Hepatocyte (in vitro differentiated cells): Measurements from ENCODE around the gene VAC14. TPM values are rescaled to one million over a fixed set of nuclear protein-coding genes. Genes with fewer than 3 reads are reported as not detected.
A peak's percentile ranks its signal among the peaks of the same experiment; 100 is the strongest.

ENCODE experiments used
- DNase-seq: peaks from one replicate; pipeline ENCODE4 v3.0.0-alpha.2; 2016; ENCODE audit warnings: low spot score
- H2AFZ ChIP-seq: fragments of 200-600 bp; sonication (generic); 2 replicates; pipeline ENCODE4 v1.6.0; 2016; ENCODE audit warnings: antibody characterized with exemption, mild to moderate bottlenecking
- H3K27ac ChIP-seq: fragments of 200-600 bp; sonication (generic); 2 replicates; pipeline ENCODE4 v1.5.1; 2016; ENCODE audit warnings: mild to moderate bottlenecking
- H3K27me3 ChIP-seq: fragments of 200-600 bp; sonication (generic); 2 replicates; pipeline ENCODE4 v1.6.1; 2016
- H3K36me3 ChIP-seq: fragments of 200-600 bp; sonication (generic); replicated peaks from 2 replicates; pipeline ENCODE4 v1.5.1; 2016; ENCODE audit warnings: low read depth; ENCODE audit not compliant: insufficient read depth
- H3K4me1 ChIP-seq: fragments of 200-600 bp; sonication (generic); 2 replicates; pipeline ENCODE4 v1.5.1; 2016; ENCODE audit warnings: mild to moderate bottlenecking, moderate library complexity; ENCODE audit not compliant: insufficient read depth
- H3K4me2 ChIP-seq: fragments of 200-600 bp; sonication (generic); 2 replicates; pipeline ENCODE4 v1.6.0; 2016
- H3K4me3 ChIP-seq: fragments of 200-600 bp; sonication (generic); 2 replicates; pipeline ENCODE4 v1.5.1; 2016; ENCODE audit warnings: mild to moderate bottlenecking
- H3K79me2 ChIP-seq: fragments of 200-600 bp; sonication (generic); 2 replicates; pipeline ENCODE4 v1.6.0; 2017; ENCODE audit warnings: mild to moderate bottlenecking
- H3K9me2 ChIP-seq: fragments of 200-600 bp; sonication (generic); replicated peaks from 2 replicates; pipeline ENCODE4 v1.6.0; 2017; ENCODE audit warnings: mild to moderate bottlenecking; ENCODE audit not compliant: insufficient read depth
- H3K9me3 ChIP-seq: fragments of 200-600 bp; sonication (generic); 2 replicates; pipeline ENCODE4 v1.5.1; 2016; ENCODE audit warnings: low read depth, mild to moderate bottlenecking
- H4K20me1 ChIP-seq: fragments of 200-600 bp; sonication (generic); 2 replicates; pipeline ENCODE4 v1.6.0; 2016; ENCODE audit warnings: mild to moderate bottlenecking; ENCODE audit not compliant: insufficient read depth, poor library complexity, severe bottlenecking
- EZH2 ChIP-seq: fragments of 200-600 bp; sonication (generic); IDR thresholded peaks from 2 replicates; pipeline ENCODE4 v1.6.1; 2016; ENCODE audit warnings: antibody characterized with exemption, mild to moderate bottlenecking, borderline replicate concordance
- EZH2phosphoT487 ChIP-seq: fragments of 200-600 bp; sonication (generic); IDR thresholded peaks from one replicate; pipeline ENCODE4 v1.6.1; 2018; ENCODE audit warnings: antibody characterized with exemption, mild to moderate bottlenecking, low read depth, moderate library complexity; ENCODE audit not compliant: unreplicated experiment, severe bottlenecking
- WGBS: methylation state at CpG from one replicate; pipeline ENCODE4 v1.1.6; 2016; ENCODE audit warnings: low lambda C conversion rate; ENCODE audit errors: missing lambda C conversion rate; 5-methylcytosine and 5-hydroxymethylcytosine counted together
- polyA plus RNA-seq: library from polyadenylated mRNA; unstranded; fragments of >200 nt; fragmentation: Nextera tagmentation; extraction: Ambion mirVana; gene quantifications from 2 replicates; pipeline ENCODE4 v1.2.1, GENCODE V29; 2016
- total RNA-seq: library from RNA; depleted of rRNA; stranded (reverse); fragments of >200 nt; gene quantifications from 2 replicates; pipeline ENCODE4 v1.2.3, GENCODE V29; 2014
- TF ChIP-seq, protein P1 (sequence below): fragments of 200-600 bp; sonication (generic); IDR thresholded peaks from 2 replicates; pipeline ENCODE4 v1.5.1; 2016; ENCODE audit warnings: antibody characterized with exemption, mild to moderate bottlenecking; ENCODE audit not compliant: poor library complexity

Gene VAC14
- total and polyA plus RNA-seq, 2 experiments from 2014 or later: 35.8 to 49.4 TPM

- H4K20me1 ChIP-seq: no peaks in the 10 kb centered on the region
- WGBS: 95% methylated on average over 8 of the region's 8 CpGs
- peaks cover 11% of the 10 kb centered on the region for H3K4me1 ChIP-seq
- no peak for TF ChIP-seq EZH2phosphoT487
- H3K4me3 ChIP-seq: no peak overlapping the region
- H3K4me2 ChIP-seq: no peak overlapping the region
- no peak overlapping the region for H2AFZ ChIP-seq
- H3K36me3 ChIP-seq: no peaks in the 10 kb centered on the region
- no peaks in the 10 kb centered on the region for H3K9me3 ChIP-seq
- H3K27ac ChIP-seq: no peak overlapping the region
- DNase-seq: no peak
- no peaks in the 10 kb centered on the region for H3K27me3 ChIP-seq
- H3K9me2 ChIP-seq: no peaks in the 10 kb centered on the region
- H3K79me2 ChIP-seq: no peaks in the 10 kb centered on the region
Observed at GRCh38 chr16:70769131-70769530, 31.8 kb downstream of the VAC14 start.

- no peaks in the 10 kb centered on the region for H4K20me1 ChIP-seq
- H3K4me3 ChIP-seq: no peak overlapping the region
- no peak overlapping the region for H2AFZ ChIP-seq
- H3K27me3 ChIP-seq: no peaks in the 10 kb centered on the region
- peaks cover 11% of the 10 kb centered on the region for H3K4me1 ChIP-seq
- no peaks in the 10 kb centered on the region for H3K79me2 ChIP-seq
- no peaks in the 10 kb centered on the region for H3K9me3 ChIP-seq
- no peaks in the 10 kb centered on the region for H3K9me2 ChIP-seq
- H3K27ac ChIP-seq: peak overlapping the region; percentile 46
- DNase-seq: no peak
- H3K36me3 ChIP-seq: no peaks in the 10 kb centered on the region
- WGBS: 81% methylated on average over 5 of the region's 5 CpGs
- TF ChIP-seq, protein P1, sequence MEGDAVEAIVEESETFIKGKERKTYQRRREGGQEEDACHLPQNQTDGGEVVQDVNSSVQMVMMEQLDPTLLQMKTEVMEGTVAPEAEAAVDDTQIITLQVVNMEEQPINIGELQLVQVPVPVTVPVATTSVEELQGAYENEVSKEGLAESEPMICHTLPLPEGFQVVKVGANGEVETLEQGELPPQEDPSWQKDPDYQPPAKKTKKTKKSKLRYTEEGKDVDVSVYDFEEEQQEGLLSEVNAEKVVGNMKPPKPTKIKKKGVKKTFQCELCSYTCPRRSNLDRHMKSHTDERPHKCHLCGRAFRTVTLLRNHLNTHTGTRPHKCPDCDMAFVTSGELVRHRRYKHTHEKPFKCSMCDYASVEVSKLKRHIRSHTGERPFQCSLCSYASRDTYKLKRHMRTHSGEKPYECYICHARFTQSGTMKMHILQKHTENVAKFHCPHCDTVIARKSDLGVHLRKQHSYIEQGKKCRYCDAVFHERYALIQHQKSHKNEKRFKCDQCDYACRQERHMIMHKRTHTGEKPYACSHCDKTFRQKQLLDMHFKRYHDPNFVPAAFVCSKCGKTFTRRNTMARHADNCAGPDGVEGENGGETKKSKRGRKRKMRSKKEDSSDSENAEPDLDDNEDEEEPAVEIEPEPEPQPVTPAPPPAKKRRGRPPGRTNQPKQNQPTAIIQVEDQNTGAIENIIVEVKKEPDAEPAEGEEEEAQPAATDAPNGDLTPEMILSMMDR: no peak
- TF ChIP-seq EZH2phosphoT487 (no peak), EZH2 (no peak)
- no peak overlapping the region for H3K4me2 ChIP-seq
Observed at GRCh38 chr16:70768203-70768580, 32.8 kb downstream of the VAC14 start.

DNA sequence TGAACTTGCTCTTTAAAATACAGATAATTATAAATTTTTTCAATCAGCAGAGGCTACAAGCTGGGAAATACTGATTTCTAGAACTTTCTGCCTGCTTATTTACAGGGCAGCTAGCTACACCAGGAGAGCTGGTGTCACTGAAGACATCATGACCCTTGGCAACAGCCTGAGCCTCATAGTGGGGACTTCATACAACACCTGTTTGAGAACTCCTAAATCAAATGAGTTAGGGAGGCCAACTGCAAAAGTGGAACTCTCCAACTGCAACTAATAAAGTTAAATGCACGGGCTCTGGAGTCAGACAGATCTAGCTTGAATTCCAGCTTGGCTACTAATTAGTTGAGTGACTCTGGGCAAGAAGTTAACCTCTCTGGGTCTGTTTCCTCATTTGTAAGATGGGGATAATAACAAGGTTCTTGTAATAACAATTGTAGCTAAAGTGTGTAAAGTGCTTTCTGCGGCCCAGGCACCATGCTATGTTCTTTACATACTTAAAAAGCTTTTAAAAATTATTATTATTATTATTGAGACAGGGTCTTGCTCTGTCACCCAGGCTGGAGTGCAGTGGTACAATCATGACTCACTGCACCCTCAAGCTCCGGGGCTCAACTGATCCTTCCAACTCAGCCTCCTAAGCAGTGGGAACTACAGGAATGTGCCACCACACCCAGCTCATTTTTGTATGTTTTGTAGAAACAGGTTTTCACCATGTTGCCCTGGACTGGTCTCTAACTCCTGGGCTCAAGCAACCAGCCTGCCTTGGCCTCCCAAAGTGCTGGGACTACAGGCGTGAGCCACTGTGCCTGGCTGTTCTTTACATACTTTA, 33.4 kb downstream of the VAC14 start:
- Histone ChIP-seq H3K79me2 (no peaks in the 10 kb centered on the region), H3K4me2 (no peak overlapping the region), H3K27ac (peak overlapping the region; percentile 46), H3K27me3 (no peaks in the 10 kb centered on the region), H3K9me2 (no peaks in the 10 kb centered on the region), H3K9me3 (no peaks in the 10 kb centered on the region), H3K4me3 (no peak overlapping the region), H3K4me1 (peaks cover 11% of the 10 kb centered on the region), H3K36me3 (no peaks in the 10 kb centered on the region), H2AFZ (no peak overlapping the region), H4K20me1 (no peaks in the 10 kb centered on the region)
- TF ChIP-seq EZH2 (no peak), EZH2phosphoT487 (no peak)
- TF ChIP-seq, protein P1: no peak
- 71% methylated on average over 4 of the region's 4 CpGs for WGBS
- no peak for DNase-seq

DNA sequence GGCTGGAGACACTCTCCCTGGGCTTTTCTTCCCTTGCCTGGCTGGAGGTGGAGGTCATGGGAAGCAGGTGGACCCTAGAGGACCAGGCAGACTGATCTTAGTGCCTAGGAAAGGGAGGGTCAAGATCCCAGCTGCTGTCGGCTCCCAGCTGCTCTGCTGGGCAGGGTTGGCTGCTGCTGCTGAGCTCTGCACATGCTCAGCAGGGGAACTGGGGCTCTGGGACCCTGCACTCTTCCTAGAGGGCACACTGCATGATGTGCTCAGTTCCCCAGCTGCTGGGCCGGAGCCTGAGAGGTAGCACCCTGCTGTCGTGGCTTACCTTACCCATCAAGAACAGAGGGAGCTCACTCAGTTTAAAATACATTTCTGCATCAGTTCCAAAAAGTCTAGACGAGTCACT, 34.3 kb downstream of the VAC14 start:
- H3K27ac ChIP-seq: no peak overlapping the region
- no peaks in the 10 kb centered on the region for H3K9me3 ChIP-seq
- DNase-seq: no peak
- no peak overlapping the region for H3K4me2 ChIP-seq
- no peak overlapping the region for H3K4me3 ChIP-seq
- H3K9me2 ChIP-seq: no peaks in the 10 kb centered on the region
- H3K27me3 ChIP-seq: no peaks in the 10 kb centered on the region
- 94% methylated on average over 4 of the region's 4 CpGs for WGBS
- no peaks in the 10 kb centered on the region for H3K36me3 ChIP-seq
- H3K4me1 ChIP-seq: peaks cover 12% of the 10 kb centered on the region
- TF ChIP-seq EZH2 (no peak), EZH2phosphoT487 (no peak)
- TF ChIP-seq, protein P1: no peak
- no peaks in the 10 kb centered on the region for H4K20me1 ChIP-seq
- no peaks in the 10 kb centered on the region for H3K79me2 ChIP-seq
- H2AFZ ChIP-seq: no peak overlapping the region
